ENCODE data around the gene TSPAN16.
A peak's percentile ranks its signal among the peaks of the same experiment; 100 is the strongest.
"Not testable (repeated sequence)": the region's sequence is repeated elsewhere in the genome, so short reads cannot be mapped to it uniquely, and the experiment has no call there.

The TSPAN16 gene

DNA sequence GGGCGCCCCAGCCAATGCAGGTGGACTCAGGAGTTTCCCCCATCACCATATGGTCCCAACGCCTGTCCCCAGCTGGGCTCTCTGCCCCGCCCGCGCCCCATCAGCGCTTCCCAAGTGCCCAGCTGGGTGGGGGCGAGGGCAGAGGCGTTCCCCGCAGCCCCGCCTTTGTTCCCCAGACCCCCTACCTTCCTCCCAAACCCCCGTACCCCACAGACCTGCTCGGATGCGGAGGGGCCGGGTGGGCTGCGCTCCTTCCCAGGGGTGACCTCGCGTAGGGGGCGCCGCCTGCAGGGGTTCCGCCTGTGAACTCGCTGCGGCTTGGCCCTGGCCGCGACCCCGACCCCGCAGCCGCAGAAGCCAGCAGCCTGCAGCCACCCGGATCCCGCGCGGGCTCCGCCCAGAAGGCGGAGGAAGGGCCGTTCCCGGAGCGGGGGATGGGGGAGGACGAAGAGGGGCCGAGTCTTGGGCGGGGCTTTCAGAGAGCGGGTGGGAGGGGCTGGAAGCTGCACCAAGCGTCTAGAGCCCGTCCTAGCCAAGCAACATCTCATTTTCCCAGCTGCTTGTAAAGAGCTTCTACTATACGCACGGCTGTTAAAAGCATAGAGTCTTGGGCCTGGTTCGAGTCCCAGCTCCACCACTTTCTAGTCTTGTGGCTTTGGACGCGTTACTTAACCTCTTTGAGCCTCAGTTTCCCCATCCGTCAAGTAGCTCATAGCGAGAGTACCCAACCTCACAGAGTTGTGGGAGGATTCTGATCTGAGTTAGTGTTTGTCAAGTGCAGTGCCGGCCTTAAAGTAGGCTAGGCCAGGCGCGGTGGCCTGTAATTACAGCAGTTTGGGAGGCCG is 43.5 kb downstream of the TSPAN16 start, which contains the start of gene RAB3D:
TSS of gene RAB3D (minus strand) at position 404 of the 845 bp plus-strand sequence. CDS start 2,258 bp downstream, outside the sequence.
- peak; percentile 93 for DNase-seq (ENCODE audit: low read depth)
- H3K4me3 ChIP-seq (replicated peaks; ENCODE audit: low read depth, low read length): peak within 1 kb of the TSS; percentile 76
- TF ChIP-seq, protein P1, sequence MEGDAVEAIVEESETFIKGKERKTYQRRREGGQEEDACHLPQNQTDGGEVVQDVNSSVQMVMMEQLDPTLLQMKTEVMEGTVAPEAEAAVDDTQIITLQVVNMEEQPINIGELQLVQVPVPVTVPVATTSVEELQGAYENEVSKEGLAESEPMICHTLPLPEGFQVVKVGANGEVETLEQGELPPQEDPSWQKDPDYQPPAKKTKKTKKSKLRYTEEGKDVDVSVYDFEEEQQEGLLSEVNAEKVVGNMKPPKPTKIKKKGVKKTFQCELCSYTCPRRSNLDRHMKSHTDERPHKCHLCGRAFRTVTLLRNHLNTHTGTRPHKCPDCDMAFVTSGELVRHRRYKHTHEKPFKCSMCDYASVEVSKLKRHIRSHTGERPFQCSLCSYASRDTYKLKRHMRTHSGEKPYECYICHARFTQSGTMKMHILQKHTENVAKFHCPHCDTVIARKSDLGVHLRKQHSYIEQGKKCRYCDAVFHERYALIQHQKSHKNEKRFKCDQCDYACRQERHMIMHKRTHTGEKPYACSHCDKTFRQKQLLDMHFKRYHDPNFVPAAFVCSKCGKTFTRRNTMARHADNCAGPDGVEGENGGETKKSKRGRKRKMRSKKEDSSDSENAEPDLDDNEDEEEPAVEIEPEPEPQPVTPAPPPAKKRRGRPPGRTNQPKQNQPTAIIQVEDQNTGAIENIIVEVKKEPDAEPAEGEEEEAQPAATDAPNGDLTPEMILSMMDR (IDR thresholded peaks at IDR 0.05; ENCODE audit: low read length, missing control alignments): no peak

DNA sequence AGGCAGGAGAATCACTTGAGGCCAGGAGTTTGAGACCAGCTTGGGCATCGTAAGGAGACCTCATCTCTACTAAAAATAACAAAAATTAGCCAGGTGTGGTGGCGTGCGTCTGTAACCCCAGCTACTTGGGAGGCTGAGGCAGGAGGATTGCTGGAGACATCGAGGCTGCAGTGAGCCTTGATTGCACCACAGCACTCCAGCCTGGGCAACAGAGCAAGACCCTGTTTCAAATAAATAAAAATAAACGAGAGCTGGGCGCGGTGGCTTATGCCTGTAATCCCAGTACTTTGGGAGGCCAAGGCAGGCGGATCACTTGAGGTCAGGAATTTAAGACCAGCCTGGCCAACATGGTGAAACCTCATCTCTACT is 44.1 kb downstream of the TSPAN16 start:
- not testable (repeated sequence) for DNase-seq (ENCODE audit: low read depth); H3K4me3 ChIP-seq (replicated peaks; ENCODE audit: low read depth, low read length)

DNA sequence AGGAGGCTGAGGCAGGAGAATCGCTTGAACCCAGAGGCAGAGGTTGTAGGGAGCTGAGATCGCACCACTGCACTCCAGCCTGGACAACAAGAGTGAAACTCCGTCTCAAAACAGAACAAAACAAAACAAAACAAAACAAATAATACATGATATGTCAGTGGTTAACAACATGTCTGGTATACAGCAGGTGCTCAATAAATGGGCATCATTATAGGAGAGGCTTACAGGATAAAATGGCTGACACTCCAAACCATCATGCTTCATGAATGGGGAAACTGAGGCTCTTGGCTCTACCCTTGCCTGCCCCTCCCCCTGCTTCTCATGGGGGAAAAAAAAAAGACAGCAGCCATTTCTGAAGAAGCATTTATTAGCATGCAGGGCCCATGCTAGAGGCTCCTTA is 46.5 kb downstream of the TSPAN16 start:
- no peak overlapping the region for H3K4me3 ChIP-seq (replicated peaks; ENCODE audit: low read depth, low read length)
- TF ChIP-seq, protein P1 (IDR thresholded peaks at IDR 0.05; ENCODE audit: low read length, missing control alignments): no peak
- DNase-seq (ENCODE audit: low read depth): no peak

DNA sequence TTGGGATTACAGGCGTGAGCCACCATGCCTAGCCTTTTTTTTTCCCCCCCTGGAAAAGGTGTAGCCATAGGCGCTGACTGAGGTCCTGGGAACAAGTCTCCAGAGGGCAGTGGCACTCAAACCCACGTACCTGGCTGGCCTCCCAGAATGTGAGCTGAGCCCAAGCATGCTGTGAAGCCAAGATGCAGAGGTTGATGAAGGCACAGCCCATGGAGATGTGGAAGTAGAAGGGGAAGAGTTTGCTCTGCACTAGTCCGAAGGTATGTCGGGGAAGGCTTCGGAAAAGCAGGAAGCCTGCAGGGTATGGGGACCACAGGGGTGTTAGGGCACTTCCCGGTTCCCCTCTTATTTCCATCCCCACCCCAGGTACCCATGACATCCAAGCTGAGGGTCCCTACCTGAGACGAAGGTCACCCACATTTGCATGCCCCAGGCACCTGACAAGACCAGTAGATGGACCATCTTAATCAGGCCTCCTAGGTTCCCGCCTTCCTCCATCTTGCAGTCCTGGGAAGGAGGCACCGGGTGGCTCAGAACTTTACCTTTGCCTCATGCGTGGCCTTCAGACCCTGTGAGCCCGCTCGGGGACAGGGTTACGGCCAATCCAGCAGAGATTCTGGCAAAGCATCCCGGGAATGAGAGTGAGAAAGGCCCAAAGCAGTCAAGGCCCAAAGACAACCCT is 49.3 kb downstream of the TSPAN16 start:
- no peak for DNase-seq (ENCODE audit: low read depth)
- H3K4me3 ChIP-seq (replicated peaks; ENCODE audit: low read depth, low read length): peak overlapping the region; percentile 85
- TF ChIP-seq, protein P1 (IDR thresholded peaks at IDR 0.05; ENCODE audit: low read length, missing control alignments): no peak

DNA sequence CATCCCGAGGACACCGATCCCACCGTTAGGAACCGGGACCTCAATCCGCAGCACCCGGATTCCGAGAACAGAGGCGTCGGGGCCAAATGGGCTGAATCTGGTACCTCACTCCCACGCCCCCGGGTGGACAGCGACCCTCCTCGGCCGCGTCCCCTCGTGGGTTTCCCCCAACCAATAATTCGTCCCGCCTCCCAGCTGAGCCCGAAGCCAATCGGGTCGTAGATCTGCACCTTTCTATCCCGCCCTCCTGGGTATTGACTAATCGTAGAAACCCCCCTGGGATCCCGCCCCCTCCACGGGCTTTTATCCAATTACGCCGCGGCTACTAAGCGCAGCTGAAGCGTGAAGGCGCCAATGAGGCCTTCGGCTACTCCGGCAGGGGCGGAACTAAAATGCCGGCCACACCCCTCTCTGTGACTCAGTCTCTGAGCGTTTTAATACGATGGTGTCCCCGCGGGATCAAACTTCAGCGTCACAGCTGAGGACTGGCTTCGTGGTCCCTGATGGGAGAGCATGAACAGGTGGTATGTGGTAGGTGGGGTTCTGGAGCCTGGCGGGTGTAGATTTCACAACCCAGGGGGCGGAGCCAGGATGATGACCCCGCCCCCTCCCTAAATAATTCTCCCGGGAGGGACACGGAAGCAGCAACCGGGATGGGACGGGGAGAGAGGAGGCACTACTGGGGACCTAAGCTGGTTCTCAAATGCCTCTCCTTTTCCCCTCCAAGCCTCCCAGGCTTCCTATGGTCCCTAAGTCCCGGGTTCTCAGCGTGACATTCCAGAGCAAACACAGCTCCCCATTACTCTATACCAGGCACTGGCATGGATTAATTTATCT is 50.4 kb downstream of the TSPAN16 start, which contains the start of the genes CCDC159 and TMEM205:
TSS of gene CCDC159 (plus strand) at position 416 of the 837 bp plus-strand sequence. CDS start at position 504, 88 bp downstream.
TSS of gene TMEM205 (minus strand) at position 165 of the 837 bp plus-strand sequence. CDS start 649 bp downstream, outside the sequence.
- TF ChIP-seq, protein P1 (IDR thresholded peaks at IDR 0.05; ENCODE audit: low read length, missing control alignments): no peak
- peak; percentile 99 for DNase-seq (ENCODE audit: low read depth)
- peak within 1 kb of the TSS; percentile 85 for H3K4me3 ChIP-seq (replicated peaks; ENCODE audit: low read depth, low read length)

DNA sequence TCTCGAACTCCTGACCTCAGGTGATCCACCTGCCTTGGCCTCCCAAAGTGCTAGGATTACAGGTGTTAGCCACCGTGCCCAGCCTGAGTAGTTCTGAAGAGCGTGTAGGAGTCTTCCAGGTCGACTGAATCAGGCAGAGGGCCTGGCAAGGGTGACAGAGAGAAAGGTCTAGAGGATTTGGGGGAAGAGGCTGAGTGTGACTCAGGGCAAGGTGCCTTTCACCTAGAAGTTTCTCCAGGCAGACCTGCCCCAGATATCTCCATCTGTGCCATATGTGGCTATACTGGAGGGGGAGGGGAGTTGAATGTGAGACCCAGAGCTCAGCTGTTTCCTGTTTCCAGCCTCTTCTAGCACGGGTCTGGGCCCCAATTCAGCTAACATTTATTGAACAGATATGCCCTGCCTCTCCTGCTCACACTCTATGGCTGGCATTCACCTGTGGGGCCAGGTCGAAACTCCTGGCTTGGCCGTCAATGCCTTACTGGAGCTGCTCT is 51.6 kb downstream of the TSPAN16 start:
- no peak for DNase-seq (ENCODE audit: low read depth)
- TF ChIP-seq, protein P1 (IDR thresholded peaks at IDR 0.05; ENCODE audit: low read length, missing control alignments): no peak
- H3K4me3 ChIP-seq (replicated peaks; ENCODE audit: low read depth, low read length): no peak overlapping the region
